DMS153 treated with DMSO at 0.1 percent for 48 hours (cell line): ENCODE results near the gene COX8A.
A peak's percentile ranks its signal among the peaks of the same experiment; 100 is the strongest.
"Not testable (repeated sequence)": the region's sequence is repeated elsewhere in the genome, so short reads cannot be mapped to it uniquely, and the experiment has no call there.

ENCODE experiments used
- DNase-seq: peaks from one replicate; lab custom pipeline; 2025; ENCODE audit not compliant: unreplicated experiment; lab: John Stamatoyannopoulos, UW

The COX8A gene

DNA sequence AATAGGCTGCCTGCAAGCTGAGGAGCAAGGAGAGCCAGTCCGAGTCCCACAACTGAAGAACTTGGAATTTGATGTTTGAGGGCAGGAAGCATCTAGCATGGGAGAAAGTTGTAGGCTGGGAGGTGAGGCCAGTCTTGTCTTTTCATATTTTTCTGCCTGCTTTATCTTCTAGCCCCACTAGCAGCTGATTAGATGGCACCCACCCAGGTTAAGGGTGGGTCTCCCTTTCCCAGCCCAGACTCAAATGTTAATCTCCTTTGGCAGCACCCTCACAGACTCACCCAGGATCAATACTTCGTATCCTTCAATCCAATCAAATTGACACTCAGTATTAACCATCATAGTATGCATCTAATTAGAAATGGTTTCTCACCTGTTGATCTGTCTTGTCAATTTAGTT lies 5.0 kb upstream of the COX8A start:
- no peak for DNase-seq

DNA sequence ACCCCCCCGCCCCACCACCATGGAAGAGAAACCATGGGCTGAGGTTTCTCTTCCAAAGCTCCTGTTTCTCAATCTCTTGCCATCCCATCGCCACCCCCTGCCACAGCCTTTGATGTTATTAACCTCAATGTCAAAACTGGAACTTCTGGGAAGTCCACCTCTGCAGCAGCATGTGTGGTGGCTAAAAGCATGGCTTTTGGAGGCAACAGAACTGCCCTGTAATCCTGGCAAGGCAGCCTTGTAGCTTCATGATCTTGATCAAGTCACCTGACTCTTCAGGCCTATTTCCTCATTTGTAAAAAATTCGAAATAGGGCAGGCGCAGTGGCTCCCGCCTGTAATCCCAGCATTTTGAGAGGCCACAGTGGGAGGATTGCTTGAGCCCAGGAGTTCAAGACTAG lies 3.5 kb upstream of the COX8A start:
- DNase-seq: no peak

DNA sequence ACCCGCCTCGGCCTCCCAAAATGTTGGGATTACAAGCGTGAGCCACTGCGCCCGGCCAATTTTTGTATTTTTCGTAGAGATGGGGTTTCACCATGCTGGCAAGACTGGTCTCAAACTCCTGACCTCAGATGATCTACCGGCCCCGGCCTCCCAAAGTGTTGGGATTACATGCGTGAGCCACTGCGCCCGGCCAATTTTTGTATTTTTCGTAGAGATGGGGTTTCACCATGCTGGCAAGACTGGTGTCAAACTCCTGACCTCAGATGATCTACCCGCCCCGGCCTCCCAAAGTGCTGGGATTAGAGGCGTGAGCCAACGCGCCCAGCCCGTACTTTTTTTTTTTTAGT lies 535 bp upstream of the COX8A start:
- DNase-seq: not testable (repeated sequence)

DNA sequence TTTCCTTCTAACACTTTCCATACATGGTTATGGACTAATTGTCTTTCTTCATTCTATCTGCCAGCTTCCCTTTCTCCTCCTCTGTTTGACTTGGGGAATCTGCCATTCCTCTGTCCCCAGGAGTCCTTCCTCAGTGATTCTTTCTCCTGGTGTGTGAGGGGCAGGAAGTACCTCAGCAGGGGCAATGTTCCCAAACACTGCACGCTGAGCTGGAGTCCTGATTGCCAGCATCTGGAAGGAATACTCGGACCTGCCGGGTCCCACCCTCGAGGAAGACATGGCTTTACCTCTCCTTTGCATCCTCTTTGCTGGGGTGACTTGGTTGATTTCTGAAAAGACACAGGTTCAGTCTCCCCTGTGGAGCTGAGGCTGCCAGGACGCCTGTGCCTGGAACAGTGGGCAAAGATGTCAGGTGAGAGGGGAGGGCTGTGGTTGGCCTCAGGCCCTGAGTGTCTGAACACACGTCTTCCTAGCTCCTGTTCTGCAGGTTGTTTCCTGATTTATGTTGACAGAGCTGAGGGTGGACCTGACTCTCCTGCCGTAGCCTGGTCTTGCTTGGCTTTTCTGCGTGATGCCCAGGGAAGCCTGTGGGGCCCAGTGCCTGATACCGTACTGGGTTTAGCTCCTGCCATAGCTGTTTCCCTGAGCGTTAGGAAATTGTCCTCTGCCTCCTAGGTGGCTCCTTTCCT lies 4.3 kb downstream of the COX8A start:
- no peak for DNase-seq

DNA sequence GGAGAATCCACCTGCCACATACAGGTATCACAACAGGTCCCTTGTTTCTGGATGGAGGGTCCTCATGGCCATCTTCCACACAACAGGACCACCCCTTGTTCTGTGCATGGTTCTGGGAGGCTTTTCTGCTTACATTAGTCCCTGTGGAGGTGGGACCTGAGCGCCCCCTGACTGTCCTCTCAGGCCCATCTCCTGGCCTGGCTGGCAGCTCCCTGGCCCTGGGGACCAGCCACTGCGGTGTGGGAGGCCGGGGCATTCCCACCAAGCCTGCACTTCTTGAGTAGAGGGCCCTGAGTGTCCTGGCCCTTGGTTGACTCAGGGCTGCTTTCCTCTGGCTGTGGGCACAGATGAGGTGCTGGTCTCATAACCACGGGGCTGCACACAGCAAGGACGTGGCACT lies 5.0 kb downstream of the COX8A start:
- no peak for DNase-seq

DNA sequence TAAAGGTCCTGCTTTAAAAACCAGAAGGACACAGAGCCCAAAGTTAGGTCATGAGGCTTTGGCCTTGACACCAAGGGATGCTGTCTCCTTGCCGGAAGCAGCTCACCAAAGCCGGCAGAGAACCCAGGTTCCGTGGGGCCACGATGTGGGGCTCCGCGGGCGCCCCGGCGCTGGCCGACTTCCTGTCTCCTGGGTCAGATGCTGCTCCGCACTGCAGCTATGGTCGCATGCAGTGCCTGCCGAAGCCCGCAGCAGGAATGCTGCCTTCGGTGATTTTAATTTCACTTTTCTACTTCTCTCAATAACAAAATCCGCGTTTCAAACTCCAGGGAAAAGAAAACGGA lies 11.4 kb downstream of the COX8A start:
- DNase-seq: no peak

DNA sequence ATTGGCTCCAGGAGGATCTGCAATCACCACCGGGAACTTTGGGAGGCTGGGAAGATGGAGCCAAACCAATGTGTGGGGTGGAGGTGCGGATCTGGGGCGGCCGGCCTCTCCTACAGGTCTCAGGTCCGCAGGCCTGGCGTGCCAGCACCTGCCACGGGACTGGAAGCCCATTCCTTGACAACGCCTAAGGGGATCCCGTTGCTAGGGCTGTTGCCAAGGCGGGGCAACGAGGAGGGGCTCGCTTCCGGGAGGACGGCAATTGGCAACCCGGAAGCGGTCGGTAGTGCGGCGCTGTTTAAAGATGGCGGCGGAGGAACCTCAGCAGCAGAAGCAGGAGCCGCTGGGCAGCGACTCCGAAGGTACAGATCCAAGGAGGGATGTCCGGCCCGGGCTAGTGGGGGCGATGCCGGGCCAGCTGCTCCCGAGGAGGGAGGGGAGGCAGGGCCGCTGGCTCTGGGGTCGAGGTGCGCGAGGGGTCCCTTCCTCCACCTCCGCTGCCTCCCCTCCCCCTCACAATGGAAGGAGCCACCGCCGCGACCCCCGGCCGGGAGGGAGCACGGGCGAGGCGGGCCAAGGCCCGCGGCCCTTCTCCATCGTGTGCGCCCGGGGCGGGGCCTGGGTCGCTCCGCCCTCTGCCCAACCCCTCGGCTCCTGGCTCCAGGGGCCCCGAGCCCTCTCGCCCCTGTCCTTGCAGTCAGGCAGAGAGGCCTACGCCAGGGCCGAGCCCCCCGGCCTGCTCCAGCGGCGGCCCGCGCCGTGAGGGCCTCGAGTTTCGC lies 11.9 kb downstream of the COX8A start, which contains the start of gene OTUB1:
Gene OTUB1, plus strand, starts transcription at position 283 of the 776 bp plus-strand sequence. Its CDS starts 19 bp downstream, at position 302.
- DNase-seq: peak; percentile 81

DNA sequence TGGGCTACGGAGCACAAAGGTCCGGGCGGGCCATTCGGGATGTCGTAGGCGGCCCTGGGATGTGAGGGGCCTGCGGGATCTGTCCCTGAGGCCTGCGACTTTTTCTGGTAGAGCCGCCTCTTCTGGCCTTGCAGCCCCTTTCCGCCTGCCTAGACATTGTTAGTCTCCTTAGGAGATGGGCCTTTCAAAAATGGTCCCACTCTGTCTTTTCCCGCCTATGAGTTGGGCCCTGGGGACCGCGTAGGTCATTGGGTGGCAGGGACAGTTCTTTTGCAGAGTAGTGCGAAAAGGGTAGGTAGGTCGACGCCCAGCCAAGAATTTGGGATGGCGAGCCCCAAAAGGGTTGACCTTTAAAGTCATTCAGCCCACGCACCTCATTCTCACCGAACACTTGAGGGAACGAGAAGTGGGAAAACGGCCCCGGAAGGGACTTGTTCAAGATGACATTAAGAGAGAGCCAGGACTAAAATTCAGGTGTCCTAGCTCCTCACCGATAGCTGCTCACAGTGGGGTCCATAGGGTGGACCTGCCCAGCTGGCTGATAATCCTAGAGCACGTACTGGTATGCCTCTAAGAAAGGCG lies 12.6 kb downstream of the COX8A start:
- DNase-seq: no peak

DNA sequence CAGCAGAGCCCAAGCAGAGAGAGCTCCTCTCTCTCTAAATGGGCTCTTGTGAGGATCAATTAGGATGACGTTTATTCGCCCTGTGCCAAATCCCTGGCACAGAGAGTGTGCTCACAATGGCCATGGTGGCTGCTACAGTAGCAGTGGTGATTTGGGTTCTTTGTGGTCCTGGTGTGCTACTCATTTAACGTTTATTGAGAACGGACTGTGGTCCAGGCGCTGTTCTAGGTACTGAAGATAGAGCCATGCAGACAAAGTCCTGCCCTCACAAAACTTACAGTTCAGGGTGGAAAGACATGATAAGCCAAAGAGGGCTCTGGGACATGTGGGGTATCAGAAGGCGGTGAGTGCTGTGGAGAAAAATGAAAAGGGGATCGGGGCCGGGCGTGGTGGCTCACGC lies 17.1 kb downstream of the COX8A start:
- no peak for DNase-seq

DNA sequence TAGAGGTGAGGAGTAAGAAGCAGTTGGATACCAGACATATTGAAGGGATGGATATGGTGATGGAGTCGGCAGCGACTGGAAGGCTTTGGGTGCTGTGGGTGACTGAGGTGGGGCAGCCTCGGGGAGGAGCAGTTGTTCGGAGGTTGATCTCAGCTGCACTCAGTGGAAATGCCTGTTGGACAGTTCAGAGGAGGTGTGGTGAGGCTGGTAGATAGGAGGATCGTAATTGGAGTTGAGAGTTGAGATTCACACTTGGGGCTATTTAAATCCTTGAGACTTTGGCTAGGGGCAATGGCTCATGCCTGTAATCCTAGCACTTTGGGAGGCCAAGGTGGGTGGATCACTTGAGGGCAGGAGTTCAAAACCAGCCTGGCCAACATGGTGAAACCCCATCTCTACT lies 18.7 kb downstream of the COX8A start:
- DNase-seq: no peak

DNA sequence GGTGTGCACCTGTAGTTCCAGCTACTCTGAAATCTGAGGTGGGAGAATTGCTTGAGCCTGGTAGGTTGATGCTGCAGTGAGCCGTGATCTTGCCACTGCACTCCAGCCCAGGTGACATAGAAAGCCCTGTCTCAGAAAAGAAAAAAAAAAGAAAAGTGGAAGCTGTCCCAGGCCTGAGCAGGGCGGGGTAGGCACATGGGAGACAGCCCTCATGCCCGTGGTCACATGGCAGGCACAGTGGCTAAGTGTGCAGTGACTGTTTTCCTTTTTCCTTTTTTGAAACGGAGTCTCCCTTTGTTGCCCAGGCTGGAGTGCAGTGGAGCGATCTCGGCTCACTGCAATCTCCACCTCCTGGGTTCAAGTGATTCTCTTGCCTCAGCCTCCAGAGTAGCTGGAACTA lies 19.6 kb downstream of the COX8A start:
- DNase-seq: no peak

DNA sequence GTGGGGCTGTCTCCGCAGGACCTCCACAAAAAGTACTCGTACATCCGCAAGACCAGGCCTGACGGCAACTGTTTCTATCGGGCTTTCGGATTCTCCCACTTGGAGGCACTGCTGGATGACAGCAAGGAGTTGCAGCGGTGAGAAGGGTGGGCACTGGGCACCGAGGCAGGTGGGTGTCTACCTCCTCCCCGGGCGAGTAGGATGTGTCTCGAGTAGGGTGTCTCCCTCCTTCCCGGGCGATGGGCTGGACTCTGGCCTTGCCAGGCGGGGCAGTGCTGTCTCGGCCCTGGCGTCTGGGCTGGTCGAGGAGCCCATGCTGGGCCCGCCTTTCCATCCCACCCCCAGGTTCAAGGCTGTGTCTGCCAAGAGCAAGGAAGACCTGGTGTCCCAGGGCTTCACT lies 22.1 kb downstream of the COX8A start:
- DNase-seq: no peak

DNA sequence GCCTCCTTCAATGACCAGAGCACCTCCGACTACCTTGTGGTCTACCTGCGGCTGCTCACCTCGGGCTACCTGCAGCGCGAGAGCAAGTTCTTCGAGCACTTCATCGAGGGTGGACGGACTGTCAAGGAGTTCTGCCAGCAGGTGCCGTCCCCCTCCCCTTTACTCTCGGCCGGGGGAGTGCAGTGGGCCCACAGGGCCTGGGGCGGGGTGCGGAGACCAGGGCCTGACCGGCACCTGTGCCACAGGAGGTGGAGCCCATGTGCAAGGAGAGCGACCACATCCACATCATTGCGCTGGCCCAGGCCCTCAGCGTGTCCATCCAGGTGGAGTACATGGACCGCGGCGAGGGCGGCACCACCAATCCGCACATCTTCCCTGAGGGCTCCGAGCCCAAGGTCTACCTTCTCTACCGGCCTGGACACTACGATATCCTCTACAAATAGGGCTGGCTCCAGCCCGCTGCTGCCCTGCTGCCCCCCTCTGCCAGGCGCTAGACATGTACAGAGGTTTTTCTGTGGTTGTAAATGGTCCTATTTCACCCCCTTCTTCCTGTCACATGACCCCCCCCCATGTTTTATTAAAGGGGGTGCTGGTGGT lies 22.8 kb downstream of the COX8A start:
- DNase-seq: no peak

DNA sequence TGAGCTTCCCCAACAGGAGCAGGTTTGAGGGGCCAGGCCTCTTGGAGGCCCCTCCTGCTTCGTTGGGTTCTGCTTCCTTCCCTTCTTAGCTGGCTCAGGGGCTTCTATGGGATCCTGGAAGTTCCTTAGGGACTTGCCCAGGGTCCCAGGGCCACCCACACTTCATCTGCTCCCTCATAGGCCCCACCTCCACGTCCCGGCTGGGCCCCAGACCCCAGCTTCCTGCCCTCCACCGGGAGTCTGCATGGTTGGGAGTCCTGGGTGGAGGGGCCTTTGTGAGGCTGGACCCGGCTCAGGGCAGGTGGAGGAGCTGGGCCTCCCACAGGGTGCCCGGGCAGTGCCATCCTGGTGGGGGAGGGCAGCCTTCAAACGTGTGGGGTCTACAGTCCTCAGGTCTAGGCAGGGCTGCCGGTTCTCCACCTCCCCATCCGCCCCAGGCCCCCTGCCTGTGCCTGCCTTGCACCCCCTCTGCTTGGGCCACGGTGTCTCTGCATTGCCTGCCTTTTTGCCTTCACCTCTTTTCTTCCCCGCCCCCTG lies 23.4 kb downstream of the COX8A start:
- DNase-seq: no peak

DNA sequence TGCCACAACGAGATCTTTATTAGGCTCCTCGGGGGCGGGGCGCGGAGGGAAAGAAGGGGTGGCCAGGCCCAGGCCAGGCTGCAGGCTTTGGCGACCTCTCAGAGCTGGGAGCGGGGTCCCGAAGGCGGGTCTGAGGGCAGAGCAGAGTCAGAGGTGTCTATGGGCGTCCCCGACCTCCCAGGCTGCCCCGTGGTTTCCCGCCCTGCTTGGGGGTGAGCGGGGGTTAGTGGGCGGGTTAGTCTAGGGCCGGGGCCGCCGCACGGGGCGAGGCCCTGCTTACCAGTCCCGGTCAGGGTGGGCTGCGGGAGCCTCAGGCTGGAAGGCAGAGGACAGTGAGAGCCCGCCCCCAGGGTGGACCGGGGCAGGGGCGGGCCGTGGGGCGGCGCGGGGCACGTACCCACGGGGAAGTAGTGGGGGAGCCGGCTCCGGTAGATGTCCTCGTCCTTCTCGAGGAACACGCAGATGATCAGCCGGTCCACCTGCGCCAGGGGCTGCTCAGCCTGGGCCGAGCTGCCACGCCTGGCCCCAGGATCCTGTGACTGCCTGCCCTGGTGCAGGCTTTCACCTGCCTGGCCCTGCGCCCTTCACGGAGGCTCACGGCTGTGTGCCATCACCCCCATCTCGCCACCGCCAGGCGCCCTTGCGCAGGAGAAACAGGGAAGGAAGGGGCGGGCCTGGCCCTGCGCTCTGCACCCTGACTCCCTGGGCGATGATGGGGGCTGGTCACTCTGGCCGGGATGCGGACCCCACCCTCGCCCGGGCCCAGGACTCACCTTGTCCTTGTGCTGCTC lies 24.3 kb downstream of the COX8A start:
- DNase-seq: peak; percentile 78

DNA sequence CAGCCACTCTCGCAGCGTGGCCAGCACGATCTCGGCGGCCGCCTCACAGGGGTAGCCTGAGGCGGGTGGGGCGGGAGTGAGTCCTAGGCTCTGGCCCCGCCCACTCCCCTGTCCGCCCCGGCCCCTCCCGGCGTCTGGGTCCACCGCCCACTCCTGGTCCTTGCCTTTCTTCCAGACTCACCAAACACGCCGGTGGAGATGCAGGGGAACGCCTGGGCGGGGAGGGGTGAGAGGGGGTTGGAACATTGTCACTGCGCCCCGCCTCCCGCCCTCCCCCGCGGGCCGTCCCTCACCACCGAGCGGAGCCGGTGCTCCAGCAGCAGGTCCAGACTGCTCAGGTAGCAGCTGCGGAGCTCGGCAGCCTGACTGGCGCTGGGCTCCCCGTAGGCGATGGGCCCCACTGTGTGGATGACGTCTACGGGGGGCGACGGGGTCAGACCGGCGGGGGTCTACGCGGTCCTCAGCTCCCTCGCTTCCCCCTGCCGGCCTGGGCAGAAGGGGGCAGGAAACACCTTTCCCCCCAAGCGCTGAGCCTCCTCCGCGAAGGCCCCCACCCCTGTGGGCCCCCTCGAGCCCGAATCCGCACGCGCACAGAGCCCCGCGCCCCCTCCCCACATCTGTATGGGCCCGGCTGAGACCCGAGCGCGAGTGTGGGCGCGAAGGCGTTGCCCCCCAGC lies 25.1 kb downstream of the COX8A start:
- peak; percentile 82 for DNase-seq

DNA sequence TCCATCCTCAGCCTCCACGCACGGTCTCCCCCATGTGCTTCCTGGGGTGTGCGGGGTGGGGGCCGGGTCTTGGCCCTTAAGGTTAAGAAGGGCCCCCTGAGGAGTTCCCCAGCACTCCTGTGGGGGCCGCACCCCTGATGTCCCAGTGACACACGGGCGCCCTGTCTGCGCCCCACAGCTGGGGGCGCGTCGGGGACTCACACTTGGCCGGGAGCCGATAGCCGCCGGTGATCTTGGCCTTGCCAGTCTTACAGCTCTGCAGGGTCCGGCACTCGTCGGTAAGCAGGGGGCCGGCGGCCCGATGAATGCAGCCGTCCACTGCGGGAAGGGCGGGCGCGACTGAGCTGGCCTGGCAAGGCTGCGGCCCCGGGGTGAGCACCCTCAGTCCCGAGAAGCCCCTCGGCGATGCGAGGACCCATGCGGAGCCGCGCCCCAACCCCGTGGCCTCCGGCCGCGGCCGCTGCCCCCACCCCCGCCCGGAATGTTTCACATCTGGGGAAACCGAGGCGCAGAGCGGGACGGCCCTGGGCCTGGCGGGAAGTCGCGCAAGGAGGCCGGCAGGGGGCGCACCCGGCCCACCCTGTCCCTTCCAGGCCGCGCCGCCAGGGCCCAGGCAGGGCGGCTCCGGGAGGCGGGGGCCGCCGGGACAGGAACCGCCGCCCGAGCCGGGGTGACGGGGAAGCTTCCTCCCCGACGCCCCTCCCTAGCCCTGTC lies 25.8 kb downstream of the COX8A start:
- peak; percentile 35 for DNase-seq

DNA sequence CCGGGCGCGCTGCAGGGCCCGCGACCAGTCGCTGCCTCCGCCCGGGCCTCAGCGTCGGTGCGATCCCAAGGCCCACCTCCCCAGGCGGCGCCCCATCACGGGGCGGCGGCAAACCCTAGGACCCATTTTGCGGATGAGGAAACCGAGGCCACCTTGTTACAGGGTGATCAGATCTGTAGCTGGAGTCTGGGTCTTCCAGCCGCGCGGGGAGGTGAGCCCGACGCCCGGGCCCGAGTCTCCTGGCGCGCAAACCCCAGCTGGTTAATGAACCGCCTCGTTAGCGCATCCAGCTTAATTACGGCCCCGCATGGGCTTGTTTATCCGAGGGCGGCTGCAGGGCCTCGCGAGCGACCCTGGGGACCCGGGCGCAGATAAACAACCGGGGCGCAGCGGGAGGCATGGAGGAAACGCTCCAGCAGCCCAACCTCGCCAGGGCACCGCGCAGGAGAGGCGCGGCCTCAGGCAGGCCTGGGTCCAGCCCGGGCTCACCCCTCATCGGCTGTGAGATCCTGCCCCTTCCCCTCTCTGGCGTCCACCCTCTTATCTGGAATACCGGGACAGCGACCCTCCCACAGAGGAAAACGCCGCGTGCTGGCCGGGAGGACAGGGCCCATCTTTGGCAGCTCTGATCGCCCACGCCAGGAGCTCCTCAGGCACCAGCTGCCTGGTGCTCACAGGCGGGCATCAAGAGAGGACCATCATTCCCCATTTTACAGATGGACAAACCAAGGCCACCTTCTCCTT lies 26.5 kb downstream of the COX8A start:
- no peak for DNase-seq
